Glutamatergic neuron (in vitro differentiated cells): ENCODE measurements around the gene ZNF625. TPM values are rescaled to one million over a fixed set of nuclear protein-coding genes. Genes with fewer than 3 reads are reported as not detected.

Experiments used
- DNase-seq: peaks from one replicate; pipeline ENCODE4 v3.0.0; 2022
- H3K27ac Mint-ChIP-seq: one replicate; pipeline ENCODE4 v1.8.0; 2020; ENCODE audit warnings: mild to moderate bottlenecking, mixed read lengths, inconsistent platforms; ENCODE audit not compliant: unreplicated experiment
- H3K27me3 Mint-ChIP-seq: one replicate; pipeline ENCODE4 v1.8.0; 2020; ENCODE audit warnings: mild to moderate bottlenecking, moderate library complexity, mixed read lengths, inconsistent platforms; ENCODE audit not compliant: unreplicated experiment
- H3K36me3 Mint-ChIP-seq: one replicate; pipeline ENCODE4 v1.8.0; 2020; ENCODE audit warnings: mild to moderate bottlenecking, mixed read lengths, inconsistent platforms; ENCODE audit not compliant: unreplicated experiment
- H3K4me1 Mint-ChIP-seq: one replicate; pipeline ENCODE4 v1.8.0; 2020; ENCODE audit warnings: mild to moderate bottlenecking, low read depth, mixed read lengths, inconsistent platforms; ENCODE audit not compliant: unreplicated experiment
- H3K4me3 Mint-ChIP-seq: one replicate; pipeline ENCODE4 v1.8.0; 2020; ENCODE audit warnings: mild to moderate bottlenecking, mixed read lengths, inconsistent platforms; ENCODE audit not compliant: unreplicated experiment
- H3K9me3 Mint-ChIP-seq: one replicate; pipeline ENCODE4 v1.8.0; 2020; ENCODE audit warnings: mild to moderate bottlenecking, moderate library complexity, mixed read lengths, inconsistent platforms; ENCODE audit not compliant: unreplicated experiment
- CTCF ChIP-seq: fragments of 200-600 bp; sonication (generic); IDR thresholded peaks from one replicate; pipeline ENCODE4 v1.5.0; 2021; ENCODE audit not compliant: partially characterized antibody, unreplicated experiment
- total RNA-seq: library from RNA; stranded (reverse); fragmentation: NEBNext Ultra II Directional; extraction: Animal tissue kit (Norgen Biotek cat#: 25700); gene quantifications from one replicate; pipeline ENCODE4 v1.2.1, GENCODE V29; 2021; ENCODE audit not compliant: unreplicated experiment

The ZNF625 gene
- total RNA-seq, 1 donor from 2014 or later, result 25.1 TPM

- Mint-ChIP-seq H3K27me3 (peaks cover 11% of the 10 kb centered on the region), H3K9me3 (peaks cover 10% of the 10 kb centered on the region), H3K27ac (peak overlapping the region; percentile 93), H3K4me3 (peak overlapping the region; percentile 97), H3K36me3 (peaks cover 5% of the 10 kb centered on the region), H3K4me1 (peaks cover 4% of the 10 kb centered on the region)
- no peak for DNase-seq
- TF ChIP-seq CTCF, result no peak
Observed at GRCh38 chr19:12163826-12164225, 7.3 kb upstream of the ZNF625 start.

GRCh38 chr19:12162882-12163806, 6.6 kb upstream of the ZNF625 start, which contains the start of gene ZNF136:
Gene ZNF136 (plus strand): TSS chr19:12163096. CDS start chr19:12163204, 108 bp downstream.
- peak; percentile 94 for DNase-seq
- peaks cover 5% of the 10 kb centered on the region for H3K36me3 Mint-ChIP-seq
- H3K4me1 Mint-ChIP-seq, result peaks cover 4% of the 10 kb centered on the region
- TF ChIP-seq CTCF, result no peak
- peaks cover 9% of the 10 kb centered on the region for H3K27me3 Mint-ChIP-seq
- H3K4me3 Mint-ChIP-seq, result peak within 1 kb of the TSS; percentile 97
- peaks cover 10% of the 10 kb centered on the region for H3K9me3 Mint-ChIP-seq
- peak within 1 kb of the TSS; percentile 94 for H3K27ac Mint-ChIP-seq

GRCh38 chr19:12162513-12162881, 6.0 kb upstream of the ZNF625 start:
- DNase-seq, result no peak
- Mint-ChIP-seq H3K27me3 (peaks cover 9% of the 10 kb centered on the region), H3K36me3 (peaks cover 5% of the 10 kb centered on the region), H3K27ac (peak overlapping the region; percentile 94), H3K9me3 (peaks cover 10% of the 10 kb centered on the region), H3K4me3 (peak overlapping the region; percentile 85), H3K4me1 (peaks cover 4% of the 10 kb centered on the region)
- no peak for TF ChIP-seq CTCF

- peaks cover 10% of the 10 kb centered on the region for H3K9me3 Mint-ChIP-seq
- no peak for DNase-seq
- peaks cover 12% of the 10 kb centered on the region for H3K27me3 Mint-ChIP-seq
- H3K4me3 Mint-ChIP-seq, result no peak overlapping the region
- H3K4me1 Mint-ChIP-seq, result peaks cover 10% of the 10 kb centered on the region
- H3K36me3 Mint-ChIP-seq, result peaks cover 5% of the 10 kb centered on the region
- no peak overlapping the region for H3K27ac Mint-ChIP-seq
- no peak for TF ChIP-seq CTCF
Observed at GRCh38 chr19:12159773-12160414, 3.4 kb upstream of the ZNF625 start.
